Measurements from ENCODE around the gene IER3IP1.

IER3IP1 gene

GRCh38 chr18:47150029-47150823 is 25.9 kb downstream of the IER3IP1 start, which contains the start of gene HDHD2:
Gene HDHD2 (minus strand): TSS chr18:47150500. CDS start chr18:47136439, 14,061 bp downstream.
- no peak for TF ChIP-seq CTCF (IDR thresholded peaks at IDR 0.05)

GRCh38 chr18:47149457-47150028 is 26.6 kb downstream of the IER3IP1 start:
- no peak for TF ChIP-seq CTCF (IDR thresholded peaks at IDR 0.05)

- TF ChIP-seq CTCF (IDR thresholded peaks at IDR 0.05), result no peak
Observed at GRCh38 chr18:47146206-47146605, 30.0 kb downstream of the IER3IP1 start.

GRCh38 chr18:47143899-47144485 is 32.2 kb downstream of the IER3IP1 start:
- no peak for TF ChIP-seq CTCF (IDR thresholded peaks at IDR 0.05)

GRCh38 chr18:47143153-47143552 is 33.0 kb downstream of the IER3IP1 start:
- TF ChIP-seq CTCF (IDR thresholded peaks at IDR 0.05), result no peak

GRCh38 chr18:47141289-47141688 is 34.9 kb downstream of the IER3IP1 start:
- TF ChIP-seq CTCF (IDR thresholded peaks at IDR 0.05), result no peak

- TF ChIP-seq CTCF (IDR thresholded peaks at IDR 0.05), result no peak
Observed at GRCh38 chr18:47121146-47121545, 55.0 kb downstream of the IER3IP1 start.
